IMR-90 (cell line): ENCODE results near the gene ACE2. TPM values are rescaled to one million over a fixed set of nuclear protein-coding genes. Genes with fewer than 3 reads are reported as not detected.

Experiments
- ATAC-seq: fragments of 200-7000 bp; cut with Tn5 transposase; 2 replicates; pipeline ENCODE4 v1.9.1; 2020; ENCODE audit warnings: low read depth, mild to moderate bottlenecking, moderate library complexity
- BruUV-seq: library from RNA; stranded (reverse); fragments of 400-500 nt; replicated peaks from 2 replicates; lab custom pipeline; 2021; lab: Mats Ljungman, UMichigan
- CTCF ChIA-PET: fragments of 300-600 bp; formaldehyde crosslinking; extraction: SDS; loops from one replicate; lab custom pipeline; 2021; ENCODE audit warnings: antibody characterized with exemption; lab: Yijun Ruan, JAX
- POLR2A ChIA-PET: fragments of 300-600 bp; sonication (Branson Sonifier 250); formaldehyde crosslinking; loops from one replicate; lab custom pipeline; 2022; ENCODE audit warnings: antibody characterized with exemption; ENCODE audit not compliant: unreplicated experiment; lab: Charles Lee
- DNase-seq: peaks from one replicate; pipeline ENCODE4 v3.0.0; 2013
- H2AFZ ChIP-seq: replicated peaks from 2 replicates; pipeline ENCODE3; 2013; ENCODE audit warnings: low read length, mild to moderate bottlenecking; ENCODE audit not compliant: poor library complexity
- H2AK5ac ChIP-seq: 2 replicates; pipeline ENCODE4 v1.6.1; 2013; ENCODE audit warnings: low read depth, low read length, inconsistent platforms
- H2AK9ac ChIP-seq: replicated peaks from 2 replicates; pipeline ENCODE3; 2013; ENCODE audit warnings: mild to moderate bottlenecking, low read depth, low read length, moderate library complexity; ENCODE audit not compliant: poor library complexity
- H2BK120ac ChIP-seq: 2 replicates; pipeline ENCODE4 v1.6.1; 2013; ENCODE audit warnings: low read depth, low read length, inconsistent platforms
- H2BK15ac ChIP-seq: 3 replicates; pipeline ENCODE4 v1.6.1; 2013; ENCODE audit warnings: low read depth, low read length, inconsistent platforms
- H2BK20ac ChIP-seq: 2 replicates; pipeline ENCODE4 v1.6.1; 2013; ENCODE audit warnings: low read depth, mild to moderate bottlenecking, inconsistent platforms, low read length, moderate library complexity
- H2BK5ac ChIP-seq: 2 replicates; pipeline ENCODE4 v1.6.1; 2013; ENCODE audit warnings: mild to moderate bottlenecking, low read depth, low read length, inconsistent platforms; ENCODE audit not compliant: poor library complexity, severe bottlenecking
- H3K14ac ChIP-seq: replicated peaks from 2 replicates; pipeline ENCODE4 v1.6.1; 2013; ENCODE audit warnings: low read depth, low read length, inconsistent platforms
- H3K18ac ChIP-seq: 2 replicates; pipeline ENCODE4 v1.6.1; 2013; ENCODE audit warnings: low read depth, low read length, control low read depth
- H3K23ac ChIP-seq: 2 replicates; pipeline ENCODE4 v1.6.1; 2013; ENCODE audit warnings: low read depth, low read length, inconsistent platforms
- H3K27ac ChIP-seq: 2 replicates; pipeline ENCODE4 v1.5.1; 2013; ENCODE audit warnings: mild to moderate bottlenecking, control low read depth, low read length; ENCODE audit not compliant: insufficient read depth
- H3K27me3 ChIP-seq: 2 replicates; pipeline ENCODE4 v1.6.1; 2013; ENCODE audit warnings: low read length; ENCODE audit not compliant: control insufficient read depth, insufficient read depth
- H3K36me3 ChIP-seq: 2 replicates; pipeline ENCODE4 v1.6.1; 2013; ENCODE audit warnings: low read length, mixed read lengths; ENCODE audit not compliant: control insufficient read depth, insufficient read depth
- H3K4ac ChIP-seq: 2 replicates; pipeline ENCODE4 v1.6.1; 2013; ENCODE audit warnings: low read depth, low read length, inconsistent platforms
- H3K4me1 ChIP-seq: 2 replicates; pipeline ENCODE4 v1.6.1; 2013; ENCODE audit warnings: low read length, mixed read lengths; ENCODE audit not compliant: control insufficient read depth, insufficient read depth
- H3K4me2 ChIP-seq: 2 replicates; pipeline ENCODE4 v1.6.1; 2013; ENCODE audit warnings: low read depth, mild to moderate bottlenecking, control low read depth, low read length, moderate library complexity
- H3K4me3 ChIP-seq: 2 replicates; pipeline ENCODE4 v1.5.1; 2013; ENCODE audit warnings: low read depth, mild to moderate bottlenecking, control low read depth, low read length, moderate library complexity; ENCODE audit not compliant: insufficient read depth
- H3K56ac ChIP-seq: 2 replicates; pipeline ENCODE4 v1.6.1; 2013; ENCODE audit warnings: low read length, inconsistent platforms; ENCODE audit not compliant: insufficient read depth; ENCODE audit errors: extremely low read depth
- H3K79me1 ChIP-seq, 2 experiments: 2 replicates each; pipeline ENCODE4 v1.6.1; 2013; ENCODE audit warnings: low read length in 2 of 2, inconsistent platforms in 1 of 2, low read depth in 1 of 2
- H3K9ac ChIP-seq: 2 replicates; pipeline ENCODE4 v1.6.1; 2013; ENCODE audit warnings: low read depth, low read length, control low read depth
- H3K9me1 ChIP-seq: 2 replicates; pipeline ENCODE4 v1.6.1; 2013; ENCODE audit warnings: low read length, inconsistent platforms; ENCODE audit not compliant: insufficient read depth
- H3K9me3 ChIP-seq: 2 replicates; pipeline ENCODE4 v1.6.1; 2013; ENCODE audit warnings: low read length; ENCODE audit not compliant: control insufficient read depth, insufficient read depth
- H4K20me1 ChIP-seq: 2 replicates; pipeline ENCODE4 v1.6.1; 2013; ENCODE audit warnings: low read length, inconsistent platforms; ENCODE audit not compliant: insufficient read depth
- H4K5ac ChIP-seq: 2 replicates; pipeline ENCODE4 v1.6.1; 2013; ENCODE audit warnings: mild to moderate bottlenecking, low read depth, low read length, control low read depth
- H4K8ac ChIP-seq, 2 experiments: 2 replicates each; pipeline ENCODE4 v1.6.1; 2013; ENCODE audit warnings: low read depth in 2 of 2, low read length in 2 of 2, control low read depth in 1 of 2, inconsistent platforms in 1 of 2
- H4K91ac ChIP-seq: 2 replicates; pipeline ENCODE4 v1.6.1; 2013; ENCODE audit warnings: low read depth, low read length, inconsistent platforms; ENCODE audit not compliant: insufficient read depth
- BHLHE40 ChIP-seq: fragments of 150-350 bp; IDR thresholded peaks from 2 replicates; pipeline ENCODE4 v1.6.1; 2016; ENCODE audit warnings: mild to moderate bottlenecking, low read depth, low read length
- CTCF ChIP-seq: conservative IDR thresholded peaks from 2 replicates; pipeline ENCODE4 v1.5.1; 2012; ENCODE audit warnings: mild to moderate bottlenecking, low read depth, low read length, improper control_type of control experiment
- FOS ChIP-seq: fragments of 150-350 bp; IDR thresholded peaks from 2 replicates; pipeline ENCODE4 v1.6.1; 2016; ENCODE audit warnings: low read depth, low read length
- MAFK ChIP-seq: IDR thresholded peaks from 2 replicates; pipeline ENCODE4 v1.6.1; 2012; ENCODE audit warnings: low read depth, low read length, improper control_type of control experiment
- MXI1 ChIP-seq: IDR thresholded peaks from 2 replicates; pipeline ENCODE4 v1.6.1; 2012; ENCODE audit warnings: low read depth, mild to moderate bottlenecking, low read length, moderate library complexity, borderline replicate concordance
- NFE2L2 ChIP-seq: fragments of 150-350 bp; IDR thresholded peaks from 2 replicates; pipeline ENCODE4 v1.6.1; 2016; ENCODE audit warnings: low read depth, mild to moderate bottlenecking, low read length
- RAD21 ChIP-seq: IDR thresholded peaks from 2 replicates; pipeline ENCODE4 v1.6.1; 2012; ENCODE audit warnings: low read length, improper control_type of control experiment
- WGBS, 2 experiments: methylation state at CpG; one replicate each; pipeline versions ENCODE4 v1.1.5 to v1.1.7; 2013; ENCODE audit warnings: missing lambda C conversion rate in 2 of 2; ENCODE audit not compliant: insufficient read length in 1 of 2; ENCODE audit errors: extremely low coverage in 2 of 2; 5-methylcytosine and 5-hydroxymethylcytosine counted together
- dilution Hi-C: fragments of 300-500 bp; cut with HindIII; formaldehyde crosslinking; loops from one replicate; pipeline ENCODE4 v1.14.3; 2018; ENCODE audit warnings: low sequenced_read_pairs; ENCODE audit not compliant: unreplicated experiment
- in situ Hi-C: fragments of 300-500 bp; cut with MboI; formaldehyde crosslinking; loops from 3 replicates; pipeline ENCODE4 v1.14.3; 2019; ENCODE audit warnings: low sequenced_read_pairs, inconsistent platforms, mixed read lengths
- intact Hi-C: fragments of 100-400 bp; cut with micrococcal nuclease; formaldehyde crosslinking; loops from 2 replicates; pipeline ENCODE4 v1.10.0; 2022
- polyA plus RNA-seq, 3 experiments: library from polyadenylated mRNA; depleted of rRNA; stranded (reverse); fragments of >200 nt; gene quantifications; 2 replicates each; pipeline ENCODE4 v1.2.3, GENCODE V29; 2012; ENCODE audit warnings: low replicate concordance in 1 of 3
- total RNA-seq: library from RNA; depleted of rRNA; stranded (reverse); fragments of >200 nt; gene quantifications from 2 replicates; pipeline ENCODE4 v1.2.3, GENCODE V29; 2012
- TF ChIP-seq, protein P1 (sequence below): fragments of 150-350 bp; IDR thresholded peaks from 2 replicates; pipeline ENCODE4 v1.6.1; 2017; ENCODE audit warnings: mild to moderate bottlenecking, antibody characterized with exemption, low read length, low read depth

The ACE2 gene
- total and polyA plus RNA-seq, 2 of the 4 experiments (the other 2 are of a cell fraction) = not detected

DNA sequence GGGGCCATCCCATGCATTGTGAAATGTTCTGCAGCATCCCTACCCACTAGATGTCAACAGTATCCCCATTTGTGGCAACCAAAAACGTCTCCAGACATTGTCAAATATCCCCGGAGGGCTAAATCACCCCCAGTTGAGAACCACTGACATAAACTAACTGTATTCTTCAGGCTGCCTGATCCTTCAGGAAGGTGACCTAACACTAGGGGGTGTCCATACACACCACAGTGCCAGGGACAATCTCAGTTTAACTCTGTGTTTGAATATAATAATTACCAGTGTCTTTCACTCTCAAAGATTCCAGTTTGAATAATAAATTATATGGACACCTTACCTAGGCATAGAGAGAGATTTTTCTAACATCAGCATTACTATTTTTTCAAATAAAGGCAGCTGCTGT is 6.4 kb downstream of the ACE2 start:
- DNase-seq (no peak), ATAC-seq (no peak)
- no peaks in the 10 kb centered on the region for H3K79me1 ChIP-seq
- in situ Hi-C loops (no loop called here), dilution Hi-C loops (no loop called here), intact Hi-C loops (no loop called here)
- TF ChIP-seq RAD21 = no peak
- no peak for TF ChIP-seq MXI1
- no peak for TF ChIP-seq NFE2L2
- TF ChIP-seq MAFK = no peak
- no peak for TF ChIP-seq BHLHE40
- TF ChIP-seq, protein P1, sequence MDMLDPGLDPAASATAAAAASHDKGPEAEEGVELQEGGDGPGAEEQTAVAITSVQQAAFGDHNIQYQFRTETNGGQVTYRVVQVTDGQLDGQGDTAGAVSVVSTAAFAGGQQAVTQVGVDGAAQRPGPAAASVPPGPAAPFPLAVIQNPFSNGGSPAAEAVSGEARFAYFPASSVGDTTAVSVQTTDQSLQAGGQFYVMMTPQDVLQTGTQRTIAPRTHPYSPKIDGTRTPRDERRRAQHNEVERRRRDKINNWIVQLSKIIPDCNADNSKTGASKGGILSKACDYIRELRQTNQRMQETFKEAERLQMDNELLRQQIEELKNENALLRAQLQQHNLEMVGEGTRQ = no peak
- TF ChIP-seq CTCF = 0 out of 2 replicates have a peak, but pooled peaks have one; percentile 8
- TF ChIP-seq FOS = no peak
- no peaks in the 10 kb centered on the region for H3K36me3 ChIP-seq
- no CpG with 5 or more reads among the region's 2 CpGs for WGBS, 2 experiments
- no peak overlapping the region for H3K56ac ChIP-seq
- H3K4me3 ChIP-seq = no peak overlapping the region
- ChIA-PET POLR2A (no interaction called here), CTCF (no interaction called here)
- H2BK120ac ChIP-seq = no peak overlapping the region
- H4K5ac ChIP-seq = no peak overlapping the region
- H3K18ac ChIP-seq = no peak overlapping the region
- no peak overlapping the region for H3K4ac ChIP-seq
- no peaks in the 10 kb centered on the region for H3K4me1 ChIP-seq
- no peaks in the 10 kb centered on the region for H4K20me1 ChIP-seq
- H3K27ac ChIP-seq = no peak overlapping the region
- H3K9ac ChIP-seq = no peak overlapping the region
- no peak overlapping the region for H2AK5ac ChIP-seq
- H4K91ac ChIP-seq = no peak overlapping the region
- H2AFZ ChIP-seq = no peak overlapping the region
- no peak overlapping the region for H3K14ac ChIP-seq
- H3K9me1 ChIP-seq = no peaks in the 10 kb centered on the region
- H2BK15ac ChIP-seq = no peak overlapping the region
- no peak overlapping the region for H2BK5ac ChIP-seq
- H3K27me3 ChIP-seq = peaks cover 11% of the 10 kb centered on the region; the same call in 1 of the 2 replicates
- H4K8ac ChIP-seq = no peak overlapping the region
- no TSS peak for BruUV-seq
- no peak overlapping the region for H3K23ac ChIP-seq
- H3K4me2 ChIP-seq = no peak overlapping the region
- H2AK9ac ChIP-seq = no peak overlapping the region
- H3K9me3 ChIP-seq = no peaks in the 10 kb centered on the region
- H2BK20ac ChIP-seq = no peak overlapping the region
